ENCODE results near the gene FBXL7.

GRCh38 chr5:15645381-15646160, 145.6 kb downstream of the FBXL7 start:
- TF ChIP-seq, protein P1, sequence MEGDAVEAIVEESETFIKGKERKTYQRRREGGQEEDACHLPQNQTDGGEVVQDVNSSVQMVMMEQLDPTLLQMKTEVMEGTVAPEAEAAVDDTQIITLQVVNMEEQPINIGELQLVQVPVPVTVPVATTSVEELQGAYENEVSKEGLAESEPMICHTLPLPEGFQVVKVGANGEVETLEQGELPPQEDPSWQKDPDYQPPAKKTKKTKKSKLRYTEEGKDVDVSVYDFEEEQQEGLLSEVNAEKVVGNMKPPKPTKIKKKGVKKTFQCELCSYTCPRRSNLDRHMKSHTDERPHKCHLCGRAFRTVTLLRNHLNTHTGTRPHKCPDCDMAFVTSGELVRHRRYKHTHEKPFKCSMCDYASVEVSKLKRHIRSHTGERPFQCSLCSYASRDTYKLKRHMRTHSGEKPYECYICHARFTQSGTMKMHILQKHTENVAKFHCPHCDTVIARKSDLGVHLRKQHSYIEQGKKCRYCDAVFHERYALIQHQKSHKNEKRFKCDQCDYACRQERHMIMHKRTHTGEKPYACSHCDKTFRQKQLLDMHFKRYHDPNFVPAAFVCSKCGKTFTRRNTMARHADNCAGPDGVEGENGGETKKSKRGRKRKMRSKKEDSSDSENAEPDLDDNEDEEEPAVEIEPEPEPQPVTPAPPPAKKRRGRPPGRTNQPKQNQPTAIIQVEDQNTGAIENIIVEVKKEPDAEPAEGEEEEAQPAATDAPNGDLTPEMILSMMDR (IDR thresholded peaks at IDR 0.05; ENCODE audit: low read depth, low read length, poor library complexity, severe bottlenecking) = no peak
- no peak for TF ChIP-seq EZH2phosphoT487 (IDR thresholded peaks at IDR 0.05; ENCODE audit: borderline replicate concordance, low read length)
